H9 (cell line): ENCODE results near the gene USP6NL. TPM values are rescaled to one million over a fixed set of nuclear protein-coding genes. Genes with fewer than 3 reads are reported as not detected.

ENCODE experiments used
- DNase-seq: peaks from one replicate; pipeline ENCODE4 v3.0.0-alpha.2; 2017
- H2AFZ ChIP-seq: one replicate; pipeline ENCODE4 v1.6.1; 2013; ENCODE audit warnings: mild to moderate bottlenecking, low read length, control low read depth, moderate library complexity
- H2AK5ac ChIP-seq: 2 replicates; pipeline ENCODE4 v1.6.1; 2013; ENCODE audit warnings: low read length, control low read depth, mixed read lengths; ENCODE audit not compliant: insufficient read length
- H2BK120ac ChIP-seq: one replicate; pipeline ENCODE4 v1.6.1; 2013; ENCODE audit warnings: low read depth, mild to moderate bottlenecking, low read length, control low read depth, inconsistent platforms; ENCODE audit not compliant: poor library complexity, severe bottlenecking
- H2BK12ac ChIP-seq: 2 replicates; pipeline ENCODE4 v1.6.1; 2013; ENCODE audit warnings: low read length, control low read depth, mixed read lengths, low read depth; ENCODE audit not compliant: insufficient read length
- H2BK15ac ChIP-seq: 2 replicates; pipeline ENCODE4 v1.6.1; 2013; ENCODE audit warnings: low read depth, low read length, control low read depth
- H2BK20ac ChIP-seq: one replicate; pipeline ENCODE4 v1.6.1; 2013; ENCODE audit warnings: low read depth, mild to moderate bottlenecking, low read length, control low read depth, inconsistent platforms; ENCODE audit not compliant: poor library complexity, severe bottlenecking
- H2BK5ac ChIP-seq: 2 replicates; pipeline ENCODE4 v1.6.1; 2013; ENCODE audit warnings: low read length, control low read depth, mixed read lengths; ENCODE audit not compliant: insufficient read length
- H3K14ac ChIP-seq: 2 replicates; pipeline ENCODE4 v1.6.1; 2013; ENCODE audit warnings: low read length, control low read depth; ENCODE audit not compliant: insufficient read depth
- H3K18ac ChIP-seq: 2 replicates; pipeline ENCODE4 v1.6.1; 2013; ENCODE audit warnings: low read depth, mild to moderate bottlenecking, mixed read lengths, low read length, control low read depth; ENCODE audit not compliant: insufficient read length
- H3K23ac ChIP-seq: 2 replicates; pipeline ENCODE4 v1.6.1; 2013; ENCODE audit warnings: low read length, control low read depth, mixed read lengths, low read depth; ENCODE audit not compliant: insufficient read length
- H3K23me2 ChIP-seq: 2 replicates; pipeline ENCODE4 v1.6.1; 2013; ENCODE audit warnings: low read depth, mild to moderate bottlenecking, mixed read lengths, low read length, control low read depth; ENCODE audit not compliant: insufficient read length, poor library complexity, severe bottlenecking
- H3K27ac ChIP-seq: 2 replicates; pipeline ENCODE4 v1.5.1; 2013; ENCODE audit warnings: low read length, control low read depth, mixed read lengths, low read depth; ENCODE audit not compliant: insufficient read length
- H3K27me3 ChIP-seq: 2 replicates; pipeline ENCODE4 v1.6.1; 2013; ENCODE audit warnings: low read length, control low read depth, inconsistent platforms; ENCODE audit not compliant: insufficient read depth
- H3K4ac ChIP-seq: 2 replicates; pipeline ENCODE4 v1.6.1; 2013; ENCODE audit warnings: low read depth, mild to moderate bottlenecking, control low read depth, inconsistent platforms, low read length, moderate library complexity
- H3K4me1 ChIP-seq: 2 replicates; pipeline ENCODE4 v1.6.1; 2013; ENCODE audit warnings: low read length, control low read depth, inconsistent platforms; ENCODE audit not compliant: insufficient read depth
- H3K4me2 ChIP-seq: 2 replicates; pipeline ENCODE4 v1.6.1; 2013; ENCODE audit warnings: low read length, control low read depth, mixed read lengths; ENCODE audit not compliant: insufficient read length, insufficient read depth
- H3K56ac ChIP-seq: 2 replicates; pipeline ENCODE4 v1.6.1; 2013; ENCODE audit warnings: low read depth, mild to moderate bottlenecking, mixed read lengths, low read length, control low read depth; ENCODE audit not compliant: insufficient read length
- H3K79me1 ChIP-seq: 2 replicates; pipeline ENCODE4 v1.6.1; 2013; ENCODE audit warnings: low read depth, mild to moderate bottlenecking, moderate library complexity, low read length, control low read depth, inconsistent platforms; ENCODE audit not compliant: insufficient read depth, poor library complexity, severe bottlenecking
- H3K79me2 ChIP-seq: 2 replicates; pipeline ENCODE4 v1.6.1; 2013; ENCODE audit warnings: low read length, control low read depth, inconsistent platforms; ENCODE audit not compliant: insufficient read depth
- H3K9ac ChIP-seq: 2 replicates; pipeline ENCODE4 v1.6.1; 2013; ENCODE audit warnings: low read length, control low read depth, mixed read lengths; ENCODE audit not compliant: insufficient read length; ENCODE audit errors: extremely low read depth
- H3K9me3 ChIP-seq: one replicate; pipeline ENCODE4 v1.6.1; 2013; ENCODE audit warnings: low read depth, low read length, inconsistent platforms; ENCODE audit not compliant: control insufficient read depth
- H3T11ph ChIP-seq: one replicate; pipeline ENCODE4 v1.6.1; 2013; ENCODE audit warnings: mild to moderate bottlenecking, low read length, control low read depth, inconsistent platforms
- H4K20me1 ChIP-seq: one replicate; pipeline ENCODE4 v1.6.1; 2013; ENCODE audit not compliant: control insufficient read depth, insufficient read length, insufficient read depth
- H4K5ac ChIP-seq: 2 replicates; pipeline ENCODE4 v1.6.1; 2013; ENCODE audit warnings: low read depth, mild to moderate bottlenecking, mixed read lengths, low read length, control low read depth; ENCODE audit not compliant: insufficient read length
- H4K8ac ChIP-seq: replicated peaks from 2 replicates; pipeline ENCODE4 v1.6.1; 2013; ENCODE audit warnings: low read length, control low read depth, mixed read lengths, low read depth; ENCODE audit not compliant: insufficient read length
- H4K91ac ChIP-seq: 2 replicates; pipeline ENCODE4 v1.6.1; 2013; ENCODE audit warnings: low read depth, mild to moderate bottlenecking, moderate library complexity, mixed read lengths, low read length, control low read depth; ENCODE audit not compliant: insufficient read length
- H3K27ac Mint-ChIP-seq, 3 experiments: 2 replicates in 2 of 3; 3 replicates in 1 of 3; pipeline ENCODE4 v1.8.0; 2020 to 2021; ENCODE audit warnings: mixed read lengths in 3 of 3, mild to moderate bottlenecking in 1 of 3, moderate library complexity in 1 of 3
- H3K27me3 Mint-ChIP-seq: 2 replicates; pipeline ENCODE4 v1.8.0; 2021; ENCODE audit warnings: low read depth, mild to moderate bottlenecking, moderate library complexity, mixed read lengths
- H3K36me3 Mint-ChIP-seq, 3 experiments: 2 replicates in 2 of 3; 3 replicates in 1 of 3; pipeline ENCODE4 v1.8.0; 2020 to 2021; ENCODE audit warnings: low read depth in 3 of 3, mixed read lengths in 3 of 3; ENCODE audit not compliant: insufficient read depth in 1 of 3
- H3K4me1 Mint-ChIP-seq, 2 experiments: 2 replicates each; pipeline ENCODE4 v1.8.0; 2020; ENCODE audit warnings: mixed read lengths in 2 of 2
- H3K4me3 Mint-ChIP-seq, 2 experiments: 2 replicates in 1 of 2; 3 replicates in 1 of 2; pipeline ENCODE4 v1.8.0; 2020 to 2021; ENCODE audit warnings: mild to moderate bottlenecking in 2 of 2, mixed read lengths in 2 of 2, moderate library complexity in 1 of 2
- H3K9me3 Mint-ChIP-seq, 2 experiments: 2 replicates in 1 of 2; 3 replicates in 1 of 2; pipeline ENCODE4 v1.8.0; 2020; ENCODE audit warnings: mild to moderate bottlenecking in 2 of 2, mixed read lengths in 2 of 2, moderate library complexity in 1 of 2
- CTCF ChIP-seq: fragments of 200-600 bp; sonication (generic); conservative IDR thresholded peaks from 3 replicates; pipeline ENCODE4 v1.8.0; 2021; ENCODE audit warnings: antibody characterized with exemption, mild to moderate bottlenecking
- WGBS: extraction: QIAGEN DNeasy Blood & Tissue Kit; methylation state at CpG from one replicate; pipeline ENCODE4 v1.1.7; 2013; ENCODE audit warnings: missing lambda C conversion rate, low lambda C conversion rate, mixed read lengths; ENCODE audit not compliant: insufficient read length; ENCODE audit errors: extremely low coverage; 5-methylcytosine and 5-hydroxymethylcytosine counted together
- total RNA-seq: library from RNA; stranded (reverse); gene quantifications from 2 replicates; pipeline ENCODE4 v1.2.1, GENCODE V29; 2021

USP6NL gene
- total RNA-seq, 1 experiment from 2014 or later: 28.3 TPM

GRCh38 chr10:11602358-11602757 is 9.1 kb downstream of the USP6NL start:
- Histone ChIP-seq H2BK20ac (no peak overlapping the region), H2BK15ac (no peak overlapping the region), H2AK5ac (no peak overlapping the region), H3K9me3 (no peaks in the 10 kb centered on the region), H3K27me3 (no peaks in the 10 kb centered on the region), H3T11ph (no peak overlapping the region), H2BK12ac (no peak overlapping the region), H3K23ac (no peak overlapping the region), H3K18ac (no peak overlapping the region), H3K4me2 (no peak overlapping the region), H4K8ac (no peak overlapping the region), H3K4ac (no peak overlapping the region), H3K79me1 (peaks cover 4% of the 10 kb centered on the region), H4K5ac (no peak overlapping the region), H2BK5ac (no peak overlapping the region), H3K56ac (no peak overlapping the region), H2BK120ac (no peak overlapping the region), H3K23me2 (no peaks in the 10 kb centered on the region), H3K79me2 (peaks cover 29% of the 10 kb centered on the region; the same call in 1 of the 2 replicates), H4K20me1 (no peaks in the 10 kb centered on the region), H3K9ac (no peak overlapping the region), H3K14ac (no peak overlapping the region), H2AFZ (no peak overlapping the region), H3K27ac (no peak overlapping the region), H3K4me1 (peaks cover 4% of the 10 kb centered on the region; the same call in 1 of the 2 replicates), H4K91ac (no peak overlapping the region)
- H3K27me3 Mint-ChIP-seq: no peaks in the 10 kb centered on the region
- no peak overlapping the region for H3K4me3 Mint-ChIP-seq
- H3K36me3 Mint-ChIP-seq: peaks cover 3 to 9% (median 4%) of the 10 kb centered on the region in 3 experiments; a peak in 3 of 7 replicates
- no peak for TF ChIP-seq CTCF
- H3K4me1 Mint-ChIP-seq: peaks cover 32 to 37% of the 10 kb centered on the region in 2 experiments
- H3K9me3 Mint-ChIP-seq: no peaks in the 10 kb centered on the region
- no CpG with 5 or more reads among the region's 7 CpGs for WGBS
- no peak for DNase-seq
- no peak overlapping the region for H3K27ac Mint-ChIP-seq
